Bronchial epithelial cell (primary cell): ENCODE data around the gene RAD51B. TPM values are rescaled to one million over a fixed set of nuclear protein-coding genes. Genes with fewer than 3 reads are reported as not detected.

Experiments
- DNase-seq: peaks from one replicate; pipeline ENCODE4 v3.0.0-alpha.2; 2010; ENCODE audit warnings: low read depth
- FAIRE-seq: peaks from 2 replicates; lab custom pipeline; 2011; peaks lifted over from hg19 to GRCh38; lab: Jason Lieb, UNC
- H3K27me3 ChIP-seq: 2 replicates; pipeline ENCODE4 v1.5.1; 2011; ENCODE audit warnings: low read length; ENCODE audit not compliant: control insufficient read depth, insufficient read depth
- H3K36me3 ChIP-seq: 2 replicates; pipeline ENCODE4 v1.5.1; 2011; ENCODE audit warnings: low read length; ENCODE audit not compliant: control insufficient read depth, insufficient read depth
- H3K4me3 ChIP-seq: 2 replicates; pipeline ENCODE4 v1.5.1; 2011; ENCODE audit warnings: mild to moderate bottlenecking, low read depth, low read length, control low read depth
- CTCF ChIP-seq: IDR thresholded peaks from 2 replicates; pipeline ENCODE4 v1.5.1; 2011; ENCODE audit warnings: mild to moderate bottlenecking, moderate library complexity, low read length, control low read depth, inconsistent platforms; ENCODE audit not compliant: insufficient read depth, severe bottlenecking
- total RNA-seq: library from RNA; depleted of rRNA; stranded (reverse); fragments of >200 nt; gene quantifications from 2 replicates; pipeline ENCODE4 v1.2.1, GENCODE V29; 2014

RAD51B gene
- total RNA-seq, 1 donor from 2014 or later, result 12.1 TPM

- no peak for FAIRE-seq
- DNase-seq, result no peak
Observed at GRCh38 chr14:68683326-68683725, 863.7 kb downstream of the RAD51B start.

GRCh38 chr14:68684466-68685418 is 865.2 kb downstream of the RAD51B start:
- Histone ChIP-seq H3K36me3 (no peaks in the 10 kb centered on the region), H3K4me3 (no peak overlapping the region), H3K27me3 (no peaks in the 10 kb centered on the region)
- no peak for TF ChIP-seq CTCF
- FAIRE-seq, result no peak
- DNase-seq, result peak; percentile 24

More at GRCh38 chr14:68683326-68683725, 863.7 kb downstream of the RAD51B start:
- Histone ChIP-seq H3K4me3 (no peak overlapping the region), H3K27me3 (no peaks in the 10 kb centered on the region), H3K36me3 (no peaks in the 10 kb centered on the region)
- no peak for TF ChIP-seq CTCF

GRCh38 chr14:68685419-68686204 is 866.0 kb downstream of the RAD51B start:
- no peaks in the 10 kb centered on the region for H3K27me3 ChIP-seq
- TF ChIP-seq CTCF, result no peak
- DNase-seq (peak; percentile 98), FAIRE-seq (peak; percentile 88)
- H3K36me3 ChIP-seq, result no peaks in the 10 kb centered on the region
- no peak overlapping the region for H3K4me3 ChIP-seq

- H3K27me3 ChIP-seq, result no peaks in the 10 kb centered on the region
- H3K4me3 ChIP-seq, result no peak overlapping the region
- TF ChIP-seq CTCF, result no peak
- DNase-seq (no peak), FAIRE-seq (no peak)
- H3K36me3 ChIP-seq, result no peaks in the 10 kb centered on the region
Observed at GRCh38 chr14:68686205-68686465, 866.6 kb downstream of the RAD51B start.

GRCh38 chr14:68686724-68687123 is 867.1 kb downstream of the RAD51B start:
- TF ChIP-seq CTCF, result no peak
- FAIRE-seq, result no peak
- Histone ChIP-seq H3K27me3 (no peaks in the 10 kb centered on the region), H3K4me3 (no peak overlapping the region), H3K36me3 (no peaks in the 10 kb centered on the region)
- DNase-seq, result no peak
